Spleen (tissue), 7 donors: ENCODE results near the gene TRPC4AP.

Experiments used
- POLR2A ChIP-seq, 3 donors: fragments of 450-650 bp; IDR thresholded peaks; one replicate each; pipeline ENCODE4 v1.5.1; 2017; ENCODE audit warnings: antibody characterized with exemption in 3 of 3, mild to moderate bottlenecking in 1 of 3
- POLR2AphosphoS5 ChIP-seq, 3 donors: sonication (generic); formaldehyde crosslinking; IDR thresholded peaks; one replicate each; pipeline ENCODE4 v1.5.1; 2017; ENCODE audit warnings: antibody characterized with exemption in 3 of 3
- TF ChIP-seq, protein P1 (sequence below), 11 experiments: fragments of 200-600 bp in 7 of 11; fragments of 450-650 bp in 4 of 11; sonication (generic) in 4 of 11; IDR thresholded peaks in 8 of 11; conservative IDR thresholded peaks in 3 of 11; 1 replicate in 7 of 11; 2 replicates in 4 of 11; pipeline versions ENCODE4 v1.4.0 to v1.8.0; 2016 to 2021; ENCODE audit warnings: antibody characterized with exemption in 11 of 11, inconsistent platforms in 4 of 11, mild to moderate bottlenecking in 1 of 11
- donor health status: DM: no; HTN: no; CAD: no; lungs with moderate emphysema.
- donor health status: DM: no; HTN: no; CAD: no.
- donor health status: DM: no; HTN: no; CAD: no.

DNA sequence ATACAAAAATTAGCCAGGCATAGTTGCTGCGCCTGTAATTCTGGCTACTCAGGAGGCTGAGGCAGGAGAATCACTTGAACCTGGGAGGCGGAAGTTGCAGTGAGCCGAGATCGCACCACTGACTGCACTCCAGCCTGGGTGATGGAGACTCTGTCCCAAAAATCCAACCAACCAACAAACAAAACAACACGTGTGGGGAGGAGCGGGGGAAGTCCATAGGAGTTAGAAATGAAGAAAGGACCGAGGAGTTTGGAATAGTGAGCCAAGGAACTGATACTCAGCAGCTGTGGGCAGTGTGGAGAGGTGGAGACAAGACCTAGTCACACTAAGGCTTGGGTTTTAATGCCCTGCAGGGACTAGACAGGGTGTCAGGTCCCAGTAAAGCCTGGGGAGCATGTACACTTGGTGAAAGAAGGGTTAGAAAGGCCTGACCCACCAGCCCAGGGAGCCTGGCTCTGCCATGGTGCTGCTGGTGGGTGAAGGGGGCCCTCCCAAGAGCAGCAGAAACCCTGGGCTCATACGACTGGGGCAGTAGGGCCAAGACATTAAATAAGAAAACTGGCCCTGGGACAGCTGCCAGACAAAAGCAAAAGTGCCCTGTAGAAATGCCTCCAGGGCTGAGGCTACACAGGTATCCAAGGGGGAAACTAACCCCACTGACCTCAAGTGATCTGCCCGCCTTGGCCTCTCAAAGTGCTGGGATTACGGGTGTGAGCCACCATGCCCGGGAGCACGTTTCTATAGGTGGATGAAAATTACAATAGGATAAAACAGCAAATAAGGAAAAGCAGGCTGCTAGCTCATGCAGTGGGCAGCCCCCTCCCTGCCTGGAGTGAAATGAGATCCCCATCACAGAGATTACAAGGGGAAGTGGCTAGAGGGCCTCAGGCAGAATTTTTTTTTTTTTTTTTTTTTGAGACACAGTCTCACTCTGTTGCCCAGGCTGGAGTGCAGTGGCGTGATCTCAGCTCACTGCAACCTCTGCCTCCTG is 78.9 kb downstream of the TRPC4AP start:
- TF ChIP-seq, protein P1, sequence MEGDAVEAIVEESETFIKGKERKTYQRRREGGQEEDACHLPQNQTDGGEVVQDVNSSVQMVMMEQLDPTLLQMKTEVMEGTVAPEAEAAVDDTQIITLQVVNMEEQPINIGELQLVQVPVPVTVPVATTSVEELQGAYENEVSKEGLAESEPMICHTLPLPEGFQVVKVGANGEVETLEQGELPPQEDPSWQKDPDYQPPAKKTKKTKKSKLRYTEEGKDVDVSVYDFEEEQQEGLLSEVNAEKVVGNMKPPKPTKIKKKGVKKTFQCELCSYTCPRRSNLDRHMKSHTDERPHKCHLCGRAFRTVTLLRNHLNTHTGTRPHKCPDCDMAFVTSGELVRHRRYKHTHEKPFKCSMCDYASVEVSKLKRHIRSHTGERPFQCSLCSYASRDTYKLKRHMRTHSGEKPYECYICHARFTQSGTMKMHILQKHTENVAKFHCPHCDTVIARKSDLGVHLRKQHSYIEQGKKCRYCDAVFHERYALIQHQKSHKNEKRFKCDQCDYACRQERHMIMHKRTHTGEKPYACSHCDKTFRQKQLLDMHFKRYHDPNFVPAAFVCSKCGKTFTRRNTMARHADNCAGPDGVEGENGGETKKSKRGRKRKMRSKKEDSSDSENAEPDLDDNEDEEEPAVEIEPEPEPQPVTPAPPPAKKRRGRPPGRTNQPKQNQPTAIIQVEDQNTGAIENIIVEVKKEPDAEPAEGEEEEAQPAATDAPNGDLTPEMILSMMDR (IDR thresholded peaks at IDR 0.05 in 8 of 11, conservative IDR thresholded peaks at IDR 0.05 in 3 of 11), result no peak
- no peak for TF ChIP-seq POLR2A (IDR thresholded peaks at IDR 0.05)
- no peak for TF ChIP-seq POLR2AphosphoS5 (IDR thresholded peaks at IDR 0.05)
